Measurements from ENCODE around the gene OAS1. TPM values are rescaled to one million over a fixed set of nuclear protein-coding genes. Genes with fewer than 3 reads are reported as not detected.

OAS1 gene
- total RNA-seq, 2 experiments from 2014 or later: 2.6 to 3.4 TPM

DNA sequence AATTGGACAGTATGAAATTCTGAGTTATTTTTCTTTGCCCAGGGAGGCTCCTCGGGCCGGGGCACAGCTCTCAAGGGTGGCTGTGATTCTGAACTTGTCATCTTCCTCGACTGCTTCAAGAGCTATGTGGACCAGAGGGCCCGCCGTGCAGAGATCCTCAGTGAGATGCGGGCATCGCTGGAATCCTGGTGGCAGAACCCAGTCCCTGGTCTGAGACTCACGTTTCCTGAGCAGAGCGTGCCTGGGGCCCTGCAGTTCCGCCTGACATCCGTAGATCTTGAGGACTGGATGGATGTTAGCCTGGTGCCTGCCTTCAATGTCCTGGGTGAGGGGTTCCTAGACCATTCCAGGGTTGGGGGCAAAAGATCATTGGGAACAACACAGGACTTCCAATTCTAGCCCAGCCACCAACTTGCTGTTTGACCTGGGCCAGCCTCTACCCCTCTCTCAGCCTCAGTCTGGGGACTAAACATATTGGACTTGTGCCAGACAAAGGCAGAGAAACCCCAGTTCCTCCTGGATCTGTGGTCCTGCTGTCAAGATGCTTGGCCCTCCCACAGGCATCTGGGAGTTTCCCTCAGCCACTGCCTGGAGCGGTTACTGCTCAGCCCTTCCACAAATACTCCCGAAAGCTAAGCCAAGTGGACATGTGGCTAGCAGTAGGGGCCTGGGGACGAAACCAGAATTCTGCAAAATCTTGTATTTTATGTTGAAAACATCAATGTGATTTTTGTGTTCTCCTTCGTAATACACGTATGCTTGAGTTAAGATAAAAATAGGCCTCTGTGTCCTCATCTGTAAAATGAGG is 35.0 kb downstream of the OAS1 start:
- ATAC-seq (ENCODE audit: poor library complexity) (no peak), DNase-seq (no peak)
- Histone ChIP-seq H3K9me3 (ENCODE audit: control insufficient read depth in 1 of 2, insufficient read depth in 1 of 2, low read length in 2 of 2) (no peaks in the 10 kb centered on the region), H3K4me1 (ENCODE audit: insufficient read depth, low read length) (peaks cover 28% of the 10 kb centered on the region), H3K27ac (ENCODE audit: low read depth in 1 of 2, low read length in 2 of 2) (no peak overlapping the region), H3K36me3 (ENCODE audit: insufficient read depth, low read length) (peaks cover 46% of the 10 kb centered on the region), H3K27me3 (ENCODE audit: control insufficient read depth in 1 of 2, insufficient read depth in 2 of 2, low read length in 2 of 2) (no peaks in the 10 kb centered on the region), H3K4me3 (ENCODE audit: low read length) (no peak overlapping the region)
- TF ChIP-seq, protein P1, sequence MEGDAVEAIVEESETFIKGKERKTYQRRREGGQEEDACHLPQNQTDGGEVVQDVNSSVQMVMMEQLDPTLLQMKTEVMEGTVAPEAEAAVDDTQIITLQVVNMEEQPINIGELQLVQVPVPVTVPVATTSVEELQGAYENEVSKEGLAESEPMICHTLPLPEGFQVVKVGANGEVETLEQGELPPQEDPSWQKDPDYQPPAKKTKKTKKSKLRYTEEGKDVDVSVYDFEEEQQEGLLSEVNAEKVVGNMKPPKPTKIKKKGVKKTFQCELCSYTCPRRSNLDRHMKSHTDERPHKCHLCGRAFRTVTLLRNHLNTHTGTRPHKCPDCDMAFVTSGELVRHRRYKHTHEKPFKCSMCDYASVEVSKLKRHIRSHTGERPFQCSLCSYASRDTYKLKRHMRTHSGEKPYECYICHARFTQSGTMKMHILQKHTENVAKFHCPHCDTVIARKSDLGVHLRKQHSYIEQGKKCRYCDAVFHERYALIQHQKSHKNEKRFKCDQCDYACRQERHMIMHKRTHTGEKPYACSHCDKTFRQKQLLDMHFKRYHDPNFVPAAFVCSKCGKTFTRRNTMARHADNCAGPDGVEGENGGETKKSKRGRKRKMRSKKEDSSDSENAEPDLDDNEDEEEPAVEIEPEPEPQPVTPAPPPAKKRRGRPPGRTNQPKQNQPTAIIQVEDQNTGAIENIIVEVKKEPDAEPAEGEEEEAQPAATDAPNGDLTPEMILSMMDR (IDR thresholded peaks at IDR 0.05): no peak
- H3K27ac Mint-ChIP-seq: no peak overlapping the region
- POLR2A ChIA-PET: interaction anchor here (1.5 kb wide), 1 partner anchor 36 kb away, joined by 5 read pairs; the partner anchor contains the start of gene OAS2
- peaks cover 31% of the 10 kb centered on the region for H3K4me1 Mint-ChIP-seq (ENCODE audit: low read depth)
- peak overlapping the region; percentile 16 for H3K4me3 Mint-ChIP-seq
- intact Hi-C loops (cut with DNase I, micrococcal nuclease): no loop called here
- no peaks in the 10 kb centered on the region for H3K27me3 Mint-ChIP-seq
- CTCF ChIA-PET: no interaction called here
- H3K36me3 Mint-ChIP-seq (ENCODE audit: low read depth): peaks cover 44% of the 10 kb centered on the region
- H3K9me3 Mint-ChIP-seq: no peaks in the 10 kb centered on the region

DNA sequence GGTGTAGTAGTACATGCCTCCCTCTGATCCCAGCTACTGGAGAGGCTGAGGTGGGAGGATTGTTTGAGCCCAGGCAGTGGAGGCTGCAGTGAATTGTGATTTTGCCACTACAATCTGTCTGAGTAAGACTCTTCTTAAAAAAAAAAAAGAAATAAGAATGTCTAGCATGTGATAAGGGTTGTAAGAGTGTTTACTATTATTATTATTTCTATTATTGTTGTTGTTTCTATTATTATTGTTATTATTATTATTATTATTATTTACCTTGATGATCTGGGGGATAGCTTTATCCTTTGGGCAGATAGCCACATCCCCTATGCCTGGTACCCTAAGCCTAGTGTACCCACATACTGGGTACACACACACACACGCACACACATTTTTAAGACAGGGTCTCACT is 35.8 kb downstream of the OAS1 start:
- Mint-ChIP-seq H3K27ac (no peak overlapping the region), H3K9me3 (no peaks in the 10 kb centered on the region), H3K36me3 (ENCODE audit: low read depth) (peaks cover 52% of the 10 kb centered on the region), H3K27me3 (no peaks in the 10 kb centered on the region), H3K4me3 (no peak overlapping the region), H3K4me1 (ENCODE audit: low read depth) (peaks cover 25% of the 10 kb centered on the region)
- peaks cover 24% of the 10 kb centered on the region for H3K4me1 ChIP-seq (ENCODE audit: insufficient read depth, low read length)
- DNase-seq (no peak), ATAC-seq (ENCODE audit: poor library complexity) (no peak)
- ChIA-PET CTCF (no interaction called here), POLR2A (interaction anchor here (1.5 kb wide), 1 partner anchor 36 kb away, joined by 5 read pairs; the partner anchor contains the start of gene OAS2)
- no peak overlapping the region for H3K27ac ChIP-seq (ENCODE audit: low read depth in 1 of 2, low read length in 2 of 2)
- TF ChIP-seq, protein P1 (IDR thresholded peaks at IDR 0.05): no peak
- no peaks in the 10 kb centered on the region for H3K9me3 ChIP-seq (ENCODE audit: control insufficient read depth in 1 of 2, insufficient read depth in 1 of 2, low read length in 2 of 2)
- no peak overlapping the region for H3K4me3 ChIP-seq (ENCODE audit: low read length)
- intact Hi-C loops (cut with DNase I, micrococcal nuclease): no loop called here
- H3K36me3 ChIP-seq (ENCODE audit: insufficient read depth, low read length): peaks cover 54% of the 10 kb centered on the region
- H3K27me3 ChIP-seq (ENCODE audit: control insufficient read depth in 1 of 2, insufficient read depth in 2 of 2, low read length in 2 of 2): no peaks in the 10 kb centered on the region

DNA sequence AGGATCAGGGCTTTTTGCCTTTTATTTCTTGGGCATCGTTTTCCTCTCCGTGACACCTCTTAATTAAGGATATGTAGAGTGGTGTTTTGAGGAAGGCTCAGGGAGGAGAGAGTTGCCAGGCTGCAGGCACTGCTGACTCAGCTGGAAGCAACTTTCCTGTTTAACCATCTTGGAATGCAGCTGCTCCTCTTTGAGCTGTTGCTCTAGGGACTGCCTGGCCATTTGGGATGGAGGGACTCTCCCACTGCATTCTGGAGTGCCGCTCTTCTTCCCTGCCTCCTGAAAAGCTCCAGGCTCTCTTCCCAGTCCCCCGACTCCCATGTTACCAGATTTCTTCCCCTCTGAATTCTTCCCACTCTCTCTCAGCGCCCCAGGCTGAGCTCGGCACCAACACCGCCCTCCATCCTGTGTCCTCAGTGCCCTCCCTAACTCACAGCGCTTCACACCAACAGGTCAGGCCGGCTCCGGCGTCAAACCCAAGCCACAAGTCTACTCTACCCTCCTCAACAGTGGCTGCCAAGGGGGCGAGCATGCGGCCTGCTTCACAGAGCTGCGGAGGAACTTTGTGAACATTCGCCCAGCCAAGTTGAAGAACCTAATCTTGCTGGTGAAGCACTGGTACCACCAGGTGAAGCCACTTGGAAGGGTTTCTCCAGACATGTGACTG is 37.4 kb downstream of the OAS1 start:
- Histone ChIP-seq H3K4me3 (ENCODE audit: low read length) (no peak overlapping the region), H3K4me1 (ENCODE audit: insufficient read depth, low read length) (peaks cover 14% of the 10 kb centered on the region), H3K9me3 (ENCODE audit: control insufficient read depth in 1 of 2, insufficient read depth in 1 of 2, low read length in 2 of 2) (no peaks in the 10 kb centered on the region), H3K27ac (ENCODE audit: low read depth in 1 of 2, low read length in 2 of 2) (no peak overlapping the region), H3K36me3 (ENCODE audit: insufficient read depth, low read length) (peaks cover 68% of the 10 kb centered on the region), H3K27me3 (ENCODE audit: control insufficient read depth in 1 of 2, insufficient read depth in 2 of 2, low read length in 2 of 2) (no peaks in the 10 kb centered on the region)
- Mint-ChIP-seq H3K4me3 (no peak overlapping the region), H3K9me3 (no peaks in the 10 kb centered on the region), H3K4me1 (ENCODE audit: low read depth) (peaks cover 13% of the 10 kb centered on the region), H3K27me3 (no peaks in the 10 kb centered on the region), H3K36me3 (ENCODE audit: low read depth) (peaks cover 63% of the 10 kb centered on the region), H3K27ac (no peak overlapping the region)
- ATAC-seq (ENCODE audit: poor library complexity) (no peak), DNase-seq (no peak)
- TF ChIP-seq, protein P1 (IDR thresholded peaks at IDR 0.05): no peak
- ChIA-PET CTCF (no interaction called here), POLR2A (interaction anchor here (0.9 kb wide), 2 partner anchors 18 to 34 kb away, joined by 3 to 4 read pairs; partner anchors contain the start of gene OAS2)
- intact Hi-C loops (cut with DNase I, micrococcal nuclease): no loop called here

Measured in CD4-positive, alpha-beta T cell (primary cell).